GM18520 (cell line): ENCODE measurements around the gene EXOC3L2.
"Not testable (repeated sequence)": the region's sequence is repeated elsewhere in the genome, so short reads cannot be mapped to it uniquely, and the experiment has no call there.

Experiments
- ATAC-seq: cut with Tn5 transposase; IDR thresholded peaks from one replicate; pipeline ENCODE4 v1.9.1; 2021; ENCODE audit not compliant: unreplicated experiment

EXOC3L2 gene

DNA sequence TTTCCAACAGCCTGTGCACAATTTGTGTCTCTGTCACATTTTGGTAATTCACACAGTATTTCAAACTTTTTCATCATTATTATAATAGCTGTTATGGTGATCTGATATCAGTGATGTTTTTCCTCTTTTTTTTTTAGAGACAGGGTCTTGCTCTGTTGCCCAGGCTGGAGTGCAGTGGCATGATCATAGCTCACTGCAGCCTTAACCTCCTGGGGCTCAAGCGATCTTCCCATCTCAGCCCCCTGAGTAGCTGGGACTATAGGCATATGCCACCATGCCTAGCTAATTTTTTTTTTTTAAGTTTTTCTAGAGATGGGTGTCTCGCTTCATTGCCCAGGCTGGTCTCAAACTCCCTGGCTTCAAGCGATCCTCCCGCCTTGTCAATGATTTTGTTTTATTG, 11.6 kb upstream of the EXOC3L2 start:
- no peak for ATAC-seq

DNA sequence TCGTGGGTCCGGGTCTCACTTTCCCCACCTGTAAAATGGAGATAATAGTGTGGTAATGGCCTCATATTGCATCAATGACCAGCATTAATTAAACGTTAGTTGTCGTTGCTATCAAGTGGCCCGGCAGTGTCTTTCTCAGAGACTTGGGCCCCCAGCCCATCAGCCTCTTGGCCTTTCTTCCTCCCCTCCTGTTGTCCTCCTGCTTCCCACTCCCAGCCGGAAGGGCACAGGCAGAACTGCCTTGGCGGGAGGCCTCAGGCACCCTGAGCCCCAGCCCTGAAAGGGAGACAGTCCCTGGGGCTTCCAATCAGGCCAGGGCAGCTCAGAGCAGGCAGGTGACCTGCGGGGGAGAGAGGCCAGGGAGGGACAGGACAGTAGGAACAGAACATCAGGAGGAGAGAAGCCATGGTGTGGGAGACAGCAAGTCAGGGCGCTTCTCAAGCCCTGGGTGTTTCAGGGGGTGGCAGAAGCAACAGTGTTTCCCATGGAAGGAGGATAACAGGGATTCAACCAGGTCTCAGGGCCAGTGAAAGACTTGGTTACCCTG, 10.5 kb upstream of the EXOC3L2 start:
- ATAC-seq: no peak

DNA sequence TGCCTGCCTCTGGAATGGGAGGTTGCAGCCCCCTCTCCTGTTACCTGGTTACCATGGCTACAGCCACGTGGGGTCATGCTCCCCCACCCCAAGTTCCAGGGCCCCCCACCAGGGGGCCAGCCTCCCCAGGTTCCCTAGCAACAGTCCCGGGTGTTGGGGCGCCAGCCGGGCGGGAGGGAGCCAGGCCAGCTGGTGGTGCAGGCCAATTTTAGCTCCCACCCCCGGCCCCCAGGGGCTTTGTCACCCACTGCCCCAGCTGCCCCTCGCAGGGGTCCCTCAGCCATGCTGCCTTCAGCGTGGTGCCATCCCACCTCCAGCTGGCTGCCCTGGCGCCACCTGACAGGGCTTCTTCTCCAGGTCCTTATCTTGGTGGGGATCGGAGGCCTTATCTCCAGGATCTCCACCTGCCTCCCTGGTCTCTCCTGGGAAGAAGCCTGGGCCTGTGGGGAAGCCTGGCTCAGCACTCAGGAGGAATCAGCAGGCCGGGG, 8.9 kb upstream of the EXOC3L2 start:
- ATAC-seq: no peak

DNA sequence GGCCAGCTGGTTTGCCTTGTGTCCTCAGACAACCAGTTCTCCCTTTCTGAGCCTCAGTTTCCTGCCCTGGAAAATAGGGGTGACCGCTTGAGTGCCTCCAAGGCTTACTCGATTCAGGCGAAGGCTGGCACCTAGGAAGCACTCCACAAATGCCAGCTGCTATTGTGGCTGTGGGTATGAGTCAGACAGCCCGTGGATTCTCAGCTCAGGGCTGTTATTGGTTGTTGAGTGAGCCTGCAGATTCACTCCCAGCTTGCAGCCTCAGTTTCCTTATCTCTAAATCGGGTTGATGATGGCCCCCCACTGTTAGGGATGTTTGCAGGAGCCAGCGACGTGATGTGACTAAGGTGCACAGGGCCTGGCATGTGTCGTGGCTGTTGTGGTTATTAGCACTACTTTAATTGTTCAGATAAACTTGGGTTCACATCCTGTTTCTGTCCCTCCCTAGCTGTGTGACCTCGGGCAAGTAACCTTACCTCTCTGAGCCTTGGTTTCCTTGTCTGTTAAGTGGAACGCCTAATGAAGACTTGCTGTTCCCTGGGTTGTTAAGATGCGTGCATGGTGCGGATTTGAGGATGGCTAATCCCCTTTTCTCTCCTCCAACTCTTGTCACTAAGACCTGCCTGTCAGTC, 8.3 kb upstream of the EXOC3L2 start:
- ATAC-seq: no peak

DNA sequence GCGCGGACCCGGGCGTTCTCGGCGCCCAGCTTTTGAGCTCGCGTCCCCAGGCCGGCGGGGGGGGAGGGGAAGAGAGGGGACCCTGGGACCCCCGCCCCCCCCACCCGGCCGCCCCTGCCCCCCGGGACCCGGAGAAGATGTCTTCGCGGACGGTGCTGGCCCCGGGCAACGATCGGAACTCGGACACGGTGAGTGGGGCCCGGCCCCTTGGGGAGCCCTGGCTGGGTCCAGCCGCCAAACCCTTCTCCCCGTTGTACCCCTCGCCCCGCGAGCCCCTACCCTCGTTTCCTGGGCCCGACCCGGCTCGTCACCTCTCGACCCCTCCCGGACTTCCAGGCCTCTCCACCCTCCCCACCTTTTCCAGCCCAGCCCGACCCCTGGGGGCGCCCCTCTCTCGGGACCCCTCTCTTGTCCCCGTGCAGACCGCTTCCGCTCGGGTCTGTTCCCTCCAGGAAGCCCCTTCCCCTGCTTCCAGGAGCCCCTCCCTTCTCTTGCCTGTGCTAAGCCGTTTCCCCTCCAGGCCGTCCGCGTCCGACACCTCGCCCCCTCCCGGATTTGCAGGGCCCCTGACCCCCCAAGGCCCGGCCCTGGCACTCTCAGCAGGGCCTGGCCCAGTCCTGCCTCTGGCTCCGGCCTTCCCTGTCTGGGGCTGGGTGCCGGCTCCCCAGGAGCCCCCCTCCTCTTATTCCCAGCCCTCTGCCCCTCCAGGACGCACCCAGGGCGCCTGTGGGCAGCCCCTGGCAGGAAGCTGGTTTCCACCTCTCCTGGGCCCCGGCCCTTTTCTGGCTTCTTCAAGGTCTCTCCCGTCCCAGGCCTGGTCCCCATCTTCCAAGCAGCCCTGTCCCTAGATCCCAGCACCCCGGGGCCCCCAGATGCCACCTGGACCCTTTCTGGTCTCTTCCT, 6.5 kb upstream of the EXOC3L2 start:
- no peak for ATAC-seq

DNA sequence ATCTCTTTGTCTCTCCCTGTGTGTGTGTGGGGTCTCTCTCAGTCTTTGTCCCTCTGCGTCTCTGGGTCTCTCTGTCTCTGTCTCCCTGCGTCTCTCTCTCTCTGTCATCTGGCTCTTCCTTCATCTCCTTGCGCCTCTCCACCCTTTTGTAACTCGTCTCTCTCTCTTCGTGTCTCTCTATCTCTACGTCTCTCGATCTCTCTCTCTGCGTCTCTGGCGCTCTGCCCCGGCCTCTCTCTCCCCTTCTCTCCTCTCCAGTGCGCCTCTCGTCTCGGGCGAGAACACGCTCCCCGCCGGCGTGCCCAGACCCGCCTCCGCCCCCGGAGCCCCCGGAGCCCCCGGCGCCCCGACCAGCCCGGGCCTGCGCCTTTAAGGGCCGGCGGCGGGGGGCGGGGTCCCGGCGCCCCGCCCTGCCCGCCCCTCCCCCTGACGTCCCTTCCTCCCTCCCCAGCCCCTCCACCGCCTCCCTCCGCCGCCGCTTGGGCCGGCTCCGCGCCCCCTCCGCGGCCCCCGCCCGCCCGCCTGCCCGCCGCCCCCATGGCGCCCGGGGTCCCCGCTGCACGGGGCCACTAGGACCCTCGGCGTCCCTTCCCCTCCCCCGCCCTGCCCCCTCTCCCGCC, 5.7 kb upstream of the EXOC3L2 start, which contains the start of gene MARK4:
Gene MARK4 (plus strand): TSS at position 440 of the 620 bp plus-strand sequence. CDS start 318 bp downstream, outside the sequence.
- no peak for ATAC-seq

DNA sequence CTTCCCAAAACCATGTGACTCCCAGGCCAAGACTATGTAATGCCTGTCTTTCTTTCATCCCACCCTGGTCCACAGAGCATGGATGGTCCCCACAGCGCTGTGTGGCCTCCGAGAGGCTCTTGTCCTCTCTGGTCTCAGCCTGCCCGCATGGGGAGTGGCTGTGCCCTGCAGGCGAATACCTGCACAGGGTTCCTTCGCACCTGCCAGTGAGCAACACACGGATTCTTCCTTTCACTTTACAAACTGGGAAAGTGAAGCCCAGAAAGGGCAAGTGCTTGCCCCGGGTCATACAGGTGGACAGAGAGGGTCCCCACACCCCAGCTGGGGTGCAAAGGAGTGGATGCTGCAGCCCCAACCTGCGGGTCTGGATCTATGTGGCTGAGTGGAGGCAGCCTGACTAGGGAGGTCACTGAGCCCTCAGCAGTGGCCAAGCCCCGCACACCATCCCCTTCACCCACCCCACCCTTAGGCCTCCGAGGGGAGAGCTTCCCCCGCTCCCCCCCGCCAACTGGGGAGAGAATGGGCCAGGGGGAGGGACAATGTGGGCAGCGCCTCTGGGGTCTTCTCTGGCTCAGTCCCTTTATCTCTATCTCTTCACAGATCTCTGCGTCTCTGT, 5.1 kb upstream of the EXOC3L2 start:
- ATAC-seq: no peak

DNA sequence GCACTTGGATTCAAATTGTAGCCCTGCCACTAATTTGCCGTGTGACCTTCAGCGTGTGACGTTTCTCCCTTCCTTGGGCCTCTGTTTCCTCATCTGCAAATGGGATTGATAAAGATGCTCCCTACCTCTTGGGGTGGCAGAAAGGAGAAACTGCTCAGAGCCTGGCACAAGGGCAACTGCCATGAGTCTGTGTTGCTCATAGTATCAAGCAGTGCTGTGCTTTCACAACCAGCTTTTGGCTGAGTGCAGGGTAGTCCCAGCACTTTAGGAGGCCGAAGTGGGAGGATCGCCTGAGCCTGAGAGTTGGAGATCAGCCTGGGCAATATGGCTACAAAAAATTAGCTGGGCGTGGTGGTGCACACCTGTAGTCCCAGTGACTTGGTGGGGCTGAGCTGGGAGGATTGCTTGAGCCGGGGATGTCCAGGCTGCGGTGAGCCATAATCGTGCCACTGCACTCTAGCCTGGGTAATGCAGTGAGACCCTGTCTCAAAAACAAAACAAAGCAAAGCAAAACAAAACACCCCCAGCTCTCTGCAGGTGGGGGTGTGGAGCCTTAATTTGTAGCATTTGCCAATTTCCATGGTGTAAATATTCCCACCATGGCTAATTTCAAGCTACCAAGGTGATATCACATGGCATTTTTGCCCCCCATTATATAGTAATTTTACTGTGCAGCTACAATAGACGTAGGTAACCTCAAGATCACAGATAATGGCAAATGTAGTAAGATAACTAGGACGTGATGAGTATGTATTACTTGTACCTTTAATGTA, 4.2 kb upstream of the EXOC3L2 start:
- ATAC-seq: no peak

DNA sequence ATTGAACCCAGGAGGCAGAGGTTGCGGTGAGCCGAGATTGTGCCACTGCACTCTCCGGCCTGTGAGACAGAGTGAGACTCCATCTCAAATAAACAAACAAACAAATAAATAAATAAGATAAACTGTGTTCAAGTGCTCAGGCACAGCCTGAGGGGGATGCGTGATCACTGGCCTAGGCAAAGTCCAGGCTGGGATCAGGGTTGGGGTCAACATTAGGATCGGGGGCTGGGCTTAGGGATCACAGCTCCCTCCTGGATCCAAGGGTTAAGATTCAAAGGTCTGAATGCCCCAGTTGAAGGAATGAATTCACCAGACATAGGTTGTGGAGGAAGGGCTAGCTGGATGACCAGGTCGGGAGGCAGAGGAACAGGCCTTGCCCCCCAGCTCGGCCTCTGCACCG, 1.9 kb upstream of the EXOC3L2 start:
- no peak for ATAC-seq

DNA sequence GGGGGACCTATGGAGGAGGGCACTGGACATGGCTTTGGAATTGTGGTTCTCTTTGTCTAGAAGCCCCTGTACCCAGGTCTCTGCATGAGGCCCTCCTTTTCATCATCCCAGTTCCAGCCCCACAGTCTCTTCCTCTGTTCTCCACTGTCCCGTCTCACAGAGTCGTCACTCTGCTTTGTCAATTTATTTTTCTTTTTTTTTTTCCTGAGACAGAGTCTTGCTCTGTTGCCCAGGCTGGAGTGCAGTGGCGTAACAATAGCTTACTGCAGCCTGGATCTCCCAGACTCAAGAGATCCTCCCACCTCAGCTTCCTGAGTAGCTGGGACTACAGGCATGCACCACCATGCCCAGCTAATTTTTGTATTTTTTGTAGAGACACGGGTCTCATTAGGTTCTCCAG, 619 bp upstream of the EXOC3L2 start:
- ATAC-seq: no peak

DNA sequence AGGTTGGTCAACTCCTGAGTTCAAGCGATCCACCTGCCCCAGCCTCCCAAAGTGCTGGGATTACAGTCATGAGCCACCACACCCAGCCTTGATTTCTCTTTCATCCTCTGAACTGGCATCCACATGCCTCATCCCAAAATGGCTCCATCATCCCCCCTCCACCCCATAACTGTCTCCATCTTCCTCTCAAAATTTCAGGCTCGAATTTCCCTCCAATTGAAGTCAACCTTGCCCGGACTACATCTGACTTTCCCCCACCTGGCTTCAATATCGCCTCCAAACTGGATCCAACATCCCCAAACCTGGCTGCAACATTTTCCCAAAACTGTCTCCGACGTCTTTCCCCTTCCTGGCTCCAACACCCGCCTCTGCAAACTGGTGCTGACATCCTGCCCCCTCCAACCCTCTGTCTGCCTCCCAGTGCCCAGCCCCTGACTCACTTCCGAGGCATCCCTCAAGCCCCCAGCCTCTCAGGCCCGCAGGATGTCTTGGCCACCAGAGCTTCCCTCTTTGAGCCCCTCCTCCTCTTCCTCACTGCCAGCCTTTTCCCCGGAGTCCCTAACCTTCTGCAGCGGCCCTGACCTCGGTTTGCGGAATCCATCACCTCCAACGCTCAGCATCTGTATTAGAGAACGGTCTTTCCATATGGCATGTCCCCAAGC, 943 bp downstream of the EXOC3L2 start:
- no peak for ATAC-seq

DNA sequence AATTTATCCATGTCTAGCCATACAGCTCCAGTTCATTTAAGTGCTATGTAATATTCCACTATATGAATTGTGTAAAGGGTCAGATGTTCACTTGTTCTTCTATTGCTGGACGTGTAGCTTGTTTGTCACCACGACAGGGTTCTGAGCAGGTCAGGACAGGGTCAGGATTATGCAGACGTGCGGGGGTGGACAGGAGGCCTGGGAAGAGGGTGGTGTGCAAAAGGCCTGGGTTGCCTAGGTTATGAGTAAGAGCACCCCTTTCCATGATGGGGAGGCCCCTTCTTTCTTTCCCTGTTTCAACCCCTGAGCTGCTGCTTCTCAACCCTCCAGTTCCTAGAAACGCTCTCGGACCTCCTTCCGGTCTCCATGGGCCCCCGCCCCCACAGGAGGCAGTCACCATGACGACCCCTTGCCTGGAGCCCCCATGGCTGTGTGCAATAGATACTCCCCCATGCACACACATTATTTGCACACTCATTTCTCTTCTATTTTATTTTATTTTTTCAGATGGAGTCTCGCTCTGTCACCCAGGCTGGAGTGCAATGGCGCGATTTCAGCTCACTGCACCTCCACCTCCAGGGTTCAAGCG, 2.0 kb downstream of the EXOC3L2 start:
- ATAC-seq: no peak

DNA sequence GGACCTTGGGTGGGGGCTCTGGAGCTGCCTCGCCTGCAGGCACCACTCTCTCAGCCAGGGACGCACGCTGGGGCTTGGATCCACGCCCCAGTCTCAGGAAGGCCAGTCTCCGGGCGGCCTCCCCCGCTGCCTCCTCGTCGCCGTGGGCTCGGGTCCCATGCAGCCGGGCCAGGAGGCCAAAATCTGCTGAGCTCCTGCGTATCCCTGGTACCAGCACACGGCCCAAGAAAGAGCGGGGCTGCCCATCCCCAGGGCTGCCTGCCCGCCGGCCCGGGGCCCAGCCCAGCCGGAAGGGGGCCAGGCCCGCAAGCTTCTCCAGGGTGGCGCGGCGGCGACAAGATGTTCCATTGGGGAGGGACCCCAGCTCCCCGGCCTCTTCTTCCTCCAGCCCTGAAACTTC, 6.7 kb downstream of the EXOC3L2 start:
- ATAC-seq: no peak

DNA sequence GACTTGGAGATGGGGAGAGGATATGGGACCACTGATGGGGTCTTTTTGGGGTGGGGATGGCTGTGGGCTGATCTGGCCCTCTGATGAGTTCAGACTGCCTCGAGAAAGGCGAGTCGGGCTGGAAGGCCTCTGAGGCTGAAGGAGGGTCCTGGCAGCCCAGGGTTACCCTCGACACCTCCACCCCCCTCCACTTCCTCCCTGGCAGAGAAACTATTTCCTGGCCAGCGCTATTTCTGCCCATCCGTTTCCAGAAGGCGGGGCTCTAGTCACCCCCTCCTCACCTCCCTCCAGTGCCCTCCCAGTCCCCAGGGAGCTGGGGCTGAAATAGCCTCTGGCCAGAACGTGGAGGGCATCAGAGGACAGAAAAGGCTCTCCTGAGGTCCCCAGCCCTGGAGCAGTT, 9.7 kb downstream of the EXOC3L2 start:
- ATAC-seq: no peak

DNA sequence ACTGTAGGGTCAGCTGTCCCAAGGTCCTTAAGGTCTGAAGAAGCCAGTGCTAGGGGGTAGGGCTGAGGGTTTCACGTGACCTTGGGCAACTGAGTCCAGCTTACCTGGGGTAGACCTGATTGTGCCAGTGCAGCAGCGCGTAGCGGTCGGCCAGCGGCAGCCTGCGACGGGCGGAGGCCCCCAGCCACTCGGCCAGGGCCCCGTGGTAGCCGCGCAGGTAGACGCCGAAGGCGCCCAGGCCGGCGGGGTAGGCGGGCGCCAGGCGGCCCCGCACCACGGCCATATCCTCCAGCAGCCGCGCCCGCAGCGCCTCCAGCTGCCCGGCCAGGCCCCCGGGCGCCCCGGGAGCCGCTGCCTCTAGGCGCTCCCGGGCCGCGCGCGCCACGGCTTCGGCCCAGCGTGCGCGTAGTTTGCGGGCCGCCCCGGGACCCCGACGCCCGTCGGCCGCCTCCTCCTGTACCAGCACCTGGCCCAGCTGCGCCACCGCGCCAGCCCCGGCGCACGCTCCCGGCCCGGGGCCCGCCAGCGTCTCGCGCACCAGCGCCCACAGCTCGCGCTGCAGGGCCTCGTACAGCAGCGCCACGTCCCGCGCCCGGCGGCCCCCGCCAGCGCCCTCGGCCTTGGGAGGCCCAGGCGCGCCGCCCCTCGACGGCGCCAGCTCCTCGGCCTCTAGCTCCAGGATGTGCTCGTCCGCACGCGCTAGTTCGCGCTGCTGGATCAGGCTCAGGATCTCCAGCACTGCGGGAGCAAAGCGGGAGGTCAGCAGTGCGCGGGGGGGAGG, 10.9 kb downstream of the EXOC3L2 start:
- no peak for ATAC-seq

DNA sequence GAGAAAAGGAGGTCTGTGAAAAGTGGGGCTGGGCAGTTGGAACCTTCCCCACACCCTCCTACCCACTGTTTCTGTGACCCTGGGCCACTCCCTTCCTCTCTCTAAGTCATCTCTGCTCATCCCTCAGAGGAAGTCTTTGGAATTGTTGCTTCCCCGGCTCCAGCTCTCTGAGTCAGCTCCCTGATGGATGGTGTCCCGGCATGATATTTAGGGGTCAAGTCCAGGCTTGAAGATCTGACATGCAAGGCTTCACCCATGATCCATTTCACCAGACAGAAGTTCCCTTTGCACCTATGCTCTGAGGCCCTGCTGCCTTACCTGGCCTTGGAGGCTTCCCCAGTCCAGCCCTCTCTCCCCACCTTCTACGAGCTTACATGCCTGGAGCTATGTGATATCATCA, 13.3 kb downstream of the EXOC3L2 start:
- no peak for ATAC-seq

DNA sequence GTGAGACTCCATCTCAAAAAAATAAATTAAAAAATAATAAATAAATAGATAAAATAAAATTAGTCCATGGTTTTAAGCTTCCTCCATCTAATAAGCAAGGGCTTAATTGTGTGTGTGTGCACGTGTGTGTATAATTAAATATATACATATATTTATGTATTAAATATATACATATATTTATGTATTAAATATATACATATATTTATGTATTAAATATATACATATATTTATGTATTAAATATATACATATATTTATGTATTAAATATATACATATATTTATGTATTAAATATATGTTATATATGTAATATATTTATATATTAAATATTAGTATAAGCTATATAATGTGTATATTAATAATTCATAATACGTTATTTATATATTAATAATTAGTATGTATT, 16.2 kb downstream of the EXOC3L2 start:
- not testable (repeated sequence) for ATAC-seq

DNA sequence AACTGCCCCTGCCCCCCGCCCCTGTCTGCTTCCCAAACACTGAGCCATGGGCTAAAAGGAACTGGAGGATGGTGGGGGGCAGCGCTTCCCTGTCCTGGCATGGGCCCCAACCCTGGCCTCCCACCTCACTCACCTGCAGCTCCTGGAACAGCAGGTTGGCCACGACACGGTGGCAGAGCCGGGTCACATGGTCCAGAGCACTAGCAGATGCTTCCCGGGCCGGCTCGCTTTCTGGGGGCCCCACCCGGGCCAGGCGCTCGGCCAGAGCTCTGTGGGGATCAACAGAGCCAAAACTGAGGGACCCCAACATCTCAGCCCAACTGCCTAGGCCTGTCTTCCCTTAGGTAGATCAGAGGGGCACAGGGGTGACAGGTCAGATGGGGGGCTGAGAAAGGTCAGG, 20.6 kb downstream of the EXOC3L2 start:
- no peak for ATAC-seq

DNA sequence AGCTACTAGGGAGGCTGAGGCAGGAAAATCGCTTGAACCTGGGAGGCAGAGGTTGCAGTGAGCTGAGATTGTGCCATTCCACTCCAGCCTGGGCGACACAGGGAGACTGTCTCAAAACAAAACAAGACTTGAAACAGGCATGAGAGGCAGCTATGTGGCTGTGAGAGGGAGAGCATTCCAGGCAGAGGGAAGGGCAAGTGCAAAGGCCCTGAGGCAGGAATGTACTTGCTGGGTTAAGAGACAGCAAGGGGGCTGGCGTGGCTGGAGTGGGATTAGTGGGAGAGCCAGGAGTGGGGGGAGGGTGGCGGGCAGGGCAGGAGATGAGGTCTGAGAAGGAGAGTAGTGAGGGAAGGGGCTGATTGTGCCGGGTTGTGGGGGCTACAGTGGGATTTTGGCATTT, 21.3 kb downstream of the EXOC3L2 start:
- no peak for ATAC-seq
